HUDEP-2 (cell line): ENCODE results near the gene NUP214.
A peak's percentile ranks its signal among the peaks of the same experiment; 100 is the strongest.
"Not testable (repeated sequence)": the region's sequence is repeated elsewhere in the genome, so short reads cannot be mapped to it uniquely, and the experiment has no call there.

Experiments used
- DNase-seq, 76 experiments: peaks; one replicate each; lab custom pipeline; 2025; ENCODE audit not compliant: unreplicated experiment in 76 of 76; lab: John Stamatoyannopoulos, UW

NUP214 gene

DNA sequence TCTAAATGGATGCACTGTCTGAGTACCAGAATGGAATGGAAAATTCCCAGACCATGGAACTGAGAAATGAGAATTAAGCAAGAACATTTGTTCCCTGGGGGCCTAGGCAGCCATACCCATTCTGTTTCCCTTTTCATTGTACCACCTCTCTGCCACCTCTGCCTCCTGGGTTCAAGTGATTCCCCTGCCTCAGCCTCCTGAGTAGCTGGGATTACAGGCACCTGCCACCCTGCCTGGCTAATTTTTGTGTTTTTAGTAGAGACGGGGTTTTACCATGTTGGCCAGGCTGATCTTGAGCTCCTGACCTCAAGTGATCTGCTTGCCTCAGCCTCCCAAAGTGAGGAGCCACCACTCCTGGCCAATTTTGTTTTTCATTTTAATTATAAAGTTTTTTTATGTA, 33.3 kb downstream of the NUP214 start:
- DNase-seq, result not testable (repeated sequence)

DNA sequence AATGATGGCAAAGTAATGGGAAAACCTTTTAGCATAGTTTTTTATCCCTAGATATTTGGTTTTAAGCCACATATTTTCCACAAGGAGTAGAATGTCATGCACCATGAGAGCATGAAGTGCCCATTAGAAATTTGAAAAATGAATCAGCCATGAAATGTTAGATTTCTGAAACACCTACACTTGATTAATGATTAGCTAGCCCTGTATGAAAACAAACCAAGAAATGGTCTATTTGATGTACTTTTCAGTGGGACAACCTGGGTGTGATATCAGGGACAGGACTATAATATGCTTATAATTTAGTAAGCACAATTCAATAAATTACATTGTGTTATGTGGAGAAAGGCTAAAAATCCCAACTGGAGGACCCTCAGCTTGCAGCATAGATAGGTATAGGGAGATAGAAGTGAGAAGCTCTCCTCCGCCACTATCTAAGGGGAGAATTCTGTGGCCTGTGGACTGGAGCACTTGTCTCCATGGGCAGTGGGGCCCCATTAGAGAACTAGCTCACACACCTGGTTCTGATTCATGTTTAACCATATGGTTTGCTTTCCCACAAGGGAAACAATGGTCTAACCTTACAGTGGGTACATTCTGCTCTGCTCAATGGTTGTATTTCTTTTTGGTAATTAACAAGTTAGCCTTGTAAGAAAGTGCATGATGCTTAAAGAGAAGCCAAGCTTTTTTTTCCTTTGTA, 35.2 kb downstream of the NUP214 start:
- no peak for DNase-seq

DNA sequence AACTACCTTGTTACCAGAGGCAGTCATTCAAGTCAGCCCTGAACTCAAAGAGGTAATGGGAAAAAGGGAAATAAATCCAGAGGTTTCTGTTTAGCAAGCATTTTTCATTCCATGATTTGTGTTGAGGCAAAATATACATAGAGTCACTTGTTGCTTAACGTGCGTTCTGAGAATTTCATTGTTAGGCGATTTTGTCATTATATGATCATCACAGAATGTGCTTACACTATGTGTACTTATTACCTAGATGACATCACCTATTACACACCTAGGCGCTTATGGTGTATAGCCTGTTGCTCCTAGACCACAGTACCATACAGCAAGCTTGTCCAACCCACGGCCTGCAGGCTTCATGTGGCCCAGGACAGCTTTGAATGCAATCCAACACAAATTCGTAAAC, 36.2 kb downstream of the NUP214 start:
- no peak for DNase-seq

DNA sequence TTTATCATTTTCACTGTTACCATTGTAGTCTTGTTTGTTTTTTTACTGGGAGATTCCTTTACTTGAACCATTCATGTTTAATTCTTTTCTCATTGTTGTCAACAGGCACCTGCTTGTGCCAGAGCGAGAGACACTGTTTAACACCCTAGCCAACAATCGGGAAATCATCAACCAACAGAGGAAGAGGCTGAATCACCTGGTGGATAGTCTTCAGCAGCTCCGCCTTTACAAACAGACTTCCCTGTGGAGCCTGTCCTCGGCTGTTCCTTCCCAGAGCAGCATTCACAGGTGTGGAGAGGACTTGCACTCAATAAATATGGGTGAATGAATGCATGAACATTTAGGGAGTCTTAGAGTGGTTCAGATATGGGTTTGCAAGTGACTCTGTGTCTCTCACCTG, 37.5 kb downstream of the NUP214 start:
- no peak for DNase-seq

DNA sequence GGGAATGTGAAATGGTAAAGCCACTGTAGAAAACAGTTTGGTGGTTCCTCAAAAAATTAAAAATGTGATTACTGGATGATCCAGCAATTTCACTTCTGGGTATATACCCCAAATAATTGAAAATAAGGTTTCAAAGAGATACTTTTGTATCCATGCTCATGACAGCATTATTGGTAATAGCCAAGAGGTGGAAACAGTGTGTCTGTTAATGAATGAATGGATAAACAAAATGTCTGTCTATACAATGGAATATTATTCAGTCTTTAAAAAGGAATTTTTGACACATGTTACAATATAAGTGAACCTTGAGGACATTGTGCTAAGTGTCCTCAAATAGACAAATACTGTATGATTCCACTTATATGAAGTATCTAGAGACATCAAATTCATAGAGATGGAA, 40.1 kb downstream of the NUP214 start:
- no peak for DNase-seq

DNA sequence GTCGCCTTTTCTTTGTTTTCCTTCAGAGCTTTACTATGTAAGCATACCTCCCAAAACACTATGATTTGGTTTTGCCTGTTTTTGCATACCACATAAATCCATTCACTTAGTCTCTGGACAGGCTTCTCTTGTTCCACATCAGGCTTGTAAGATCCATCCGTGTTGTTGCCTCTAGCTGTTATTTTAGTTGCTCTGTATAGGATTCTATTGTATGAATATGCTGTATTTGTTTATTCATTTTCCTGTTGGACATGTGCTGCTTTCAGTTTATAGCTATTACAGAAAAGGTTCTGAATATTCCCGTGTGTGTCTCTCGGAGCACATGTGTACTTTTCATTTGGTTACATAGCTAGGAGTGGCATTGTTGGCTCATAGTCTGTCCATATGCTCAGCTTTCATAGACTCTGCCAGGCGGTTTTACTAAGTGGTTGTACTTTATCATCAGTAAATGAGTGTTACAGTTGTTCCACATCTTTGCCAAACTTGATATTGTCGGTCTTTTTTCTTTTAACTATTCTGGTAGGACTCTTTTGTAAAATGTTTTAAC, 41.8 kb downstream of the NUP214 start:
- DNase-seq, result no peak

DNA sequence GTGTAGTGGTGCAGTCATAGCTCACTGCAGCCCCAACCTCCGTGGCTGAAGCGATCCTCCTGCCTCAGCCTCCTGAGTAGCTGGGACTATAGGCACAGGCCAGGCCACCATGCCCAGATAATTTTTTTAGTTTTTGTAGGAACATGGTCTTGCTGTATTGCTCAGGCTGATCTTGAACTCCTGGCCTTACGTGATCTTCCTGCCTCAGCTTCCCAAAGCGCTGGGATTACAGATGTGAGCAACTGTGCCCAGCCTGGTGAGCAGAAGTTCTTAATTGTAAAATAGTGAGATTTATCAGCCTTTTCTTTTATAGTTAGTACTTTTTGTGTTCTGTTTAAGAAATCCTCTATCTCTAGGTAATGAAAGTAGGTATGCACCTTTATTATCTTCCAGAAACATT, 42.5 kb downstream of the NUP214 start:
- DNase-seq, result no peak

DNA sequence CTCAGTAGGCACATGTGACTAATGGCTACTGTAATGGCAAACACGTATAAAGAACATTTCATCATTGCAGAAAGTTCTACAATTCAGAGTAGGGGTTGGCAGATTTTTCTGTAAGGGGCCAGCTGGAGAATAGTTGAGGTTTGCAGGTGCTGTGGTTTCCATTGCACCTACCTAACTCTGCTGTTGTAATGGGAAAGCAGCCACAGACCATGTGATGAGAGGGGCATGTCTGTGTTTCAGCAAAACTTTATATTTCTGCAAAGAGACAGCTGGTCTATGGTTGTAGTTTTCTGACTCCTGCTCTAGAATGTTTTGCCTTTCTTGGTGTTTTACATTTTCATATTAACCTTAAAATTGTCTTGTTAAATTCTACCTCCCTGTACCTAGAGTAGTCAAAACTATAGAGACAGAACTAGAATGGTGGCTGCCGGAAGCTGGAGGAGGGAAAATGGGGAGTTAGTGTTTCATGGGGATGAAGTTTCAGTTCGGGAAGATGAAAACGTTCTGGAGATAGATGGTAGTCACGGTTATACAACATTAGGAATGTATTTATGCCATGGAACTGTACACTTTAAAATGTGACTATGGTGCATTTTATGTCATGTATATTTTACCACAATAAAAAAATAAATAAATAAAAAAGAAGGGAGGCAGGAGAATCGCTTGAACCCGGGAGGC, 44.3 kb downstream of the NUP214 start:
- DNase-seq, result no peak

DNA sequence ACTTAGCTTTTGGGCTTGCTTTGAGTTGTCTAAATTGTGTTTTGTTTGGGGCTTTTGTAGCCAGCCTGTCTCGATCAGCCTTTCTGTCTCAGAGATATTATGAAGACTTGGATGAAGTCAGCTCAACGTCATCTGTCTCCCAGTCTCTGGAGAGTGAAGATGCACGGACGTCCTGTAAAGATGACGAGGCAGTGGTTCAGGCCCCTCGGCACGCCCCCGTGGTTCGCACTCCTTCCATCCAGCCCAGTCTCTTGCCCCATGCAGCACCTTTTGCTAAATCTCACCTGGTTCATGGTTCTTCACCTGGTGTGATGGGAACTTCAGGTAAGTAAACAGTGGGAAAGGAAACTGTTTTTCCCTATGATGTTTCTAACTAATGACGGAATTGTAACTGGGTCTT, 48.6 kb downstream of the NUP214 start:
- no peak for DNase-seq

DNA sequence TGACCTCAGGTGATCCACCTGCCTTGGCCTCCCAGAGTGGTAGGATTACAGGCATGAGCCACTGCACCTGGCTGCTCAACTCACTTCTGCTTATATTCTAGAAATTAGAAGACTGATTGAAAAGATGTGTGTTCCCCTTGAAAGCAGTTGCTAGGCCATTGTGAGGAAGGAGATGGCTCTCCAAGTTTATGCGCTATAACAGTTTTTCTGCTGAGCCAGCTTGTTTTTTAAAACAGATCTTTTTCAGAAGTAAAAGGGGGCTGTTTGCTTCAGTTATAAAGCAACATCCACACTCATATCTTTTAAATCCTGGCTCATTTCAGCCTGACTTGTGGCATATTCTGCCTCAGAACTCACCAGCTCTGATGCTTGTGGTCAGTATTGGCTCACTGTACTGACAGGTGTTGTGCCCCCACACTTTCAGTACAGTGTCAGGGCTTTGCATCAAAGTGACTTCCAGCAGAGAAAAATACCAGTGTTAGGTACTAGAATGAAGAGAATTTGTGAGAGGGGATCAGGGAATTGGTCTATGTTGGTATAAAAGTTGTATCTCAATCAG, 49.4 kb downstream of the NUP214 start:
- no peak for DNase-seq

DNA sequence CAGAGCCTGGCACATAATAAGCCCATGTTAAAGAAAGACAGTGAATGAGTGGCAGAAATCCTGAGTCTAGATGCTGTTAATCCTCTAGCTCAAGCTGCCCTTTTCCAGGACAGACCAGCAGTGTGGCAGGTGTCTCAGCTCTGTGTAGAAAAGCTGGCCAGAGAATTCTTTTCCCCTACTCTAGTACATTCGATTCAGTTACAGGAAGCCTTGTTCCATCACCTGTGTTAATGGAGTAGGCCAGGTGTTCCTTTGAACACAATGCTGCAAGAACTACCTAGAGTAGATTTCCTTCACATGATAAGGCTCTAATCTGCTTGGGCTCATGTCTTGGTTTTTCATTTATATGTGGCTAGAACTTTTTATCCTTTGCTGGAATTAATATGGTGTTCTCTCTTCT, 52.5 kb downstream of the NUP214 start:
- no peak for DNase-seq

DNA sequence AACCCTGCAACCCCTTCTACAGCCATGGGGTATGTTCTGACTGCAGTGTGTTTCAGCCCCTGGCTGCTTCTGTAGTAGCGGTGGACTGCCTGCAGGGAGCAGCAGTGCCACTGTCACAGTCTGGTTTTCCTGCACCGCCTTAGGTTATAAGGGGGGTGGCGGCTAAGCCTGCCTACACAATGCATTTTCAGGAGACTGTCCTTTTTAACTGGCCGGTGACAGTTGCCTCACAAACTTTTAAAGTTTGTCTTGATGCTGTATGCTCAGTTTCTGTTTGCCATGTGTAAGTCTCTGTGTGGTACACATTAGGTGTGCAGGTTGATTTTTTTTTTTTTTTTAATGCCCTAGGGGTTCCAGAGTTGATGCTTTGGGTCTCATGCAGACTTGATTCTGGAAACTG, 53.0 kb downstream of the NUP214 start:
- DNase-seq, result peak in 70 of 76 experiments; percentile 7 to 80 (median 58)

DNA sequence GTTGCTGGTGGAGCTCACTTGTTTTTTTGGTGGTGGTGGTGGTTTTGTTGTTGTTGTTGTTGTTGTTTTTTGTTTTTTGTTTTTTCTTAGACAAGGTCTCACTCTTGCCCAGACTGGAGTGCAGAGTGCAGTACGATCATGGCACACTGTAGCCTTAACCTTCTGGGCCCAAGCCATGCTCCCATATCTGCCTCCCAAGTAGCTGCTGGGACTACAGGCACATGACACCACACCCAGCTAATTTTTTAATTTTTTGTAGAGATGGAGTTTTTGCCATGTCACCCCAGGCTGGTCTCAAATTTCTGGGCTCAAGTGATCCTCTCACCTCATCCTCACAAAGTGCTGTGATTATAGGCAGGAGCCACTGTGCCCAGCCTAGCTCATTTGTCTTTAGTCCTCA, 53.5 kb downstream of the NUP214 start:
- peak in 1 of 76 experiments; percentile 1 for DNase-seq

DNA sequence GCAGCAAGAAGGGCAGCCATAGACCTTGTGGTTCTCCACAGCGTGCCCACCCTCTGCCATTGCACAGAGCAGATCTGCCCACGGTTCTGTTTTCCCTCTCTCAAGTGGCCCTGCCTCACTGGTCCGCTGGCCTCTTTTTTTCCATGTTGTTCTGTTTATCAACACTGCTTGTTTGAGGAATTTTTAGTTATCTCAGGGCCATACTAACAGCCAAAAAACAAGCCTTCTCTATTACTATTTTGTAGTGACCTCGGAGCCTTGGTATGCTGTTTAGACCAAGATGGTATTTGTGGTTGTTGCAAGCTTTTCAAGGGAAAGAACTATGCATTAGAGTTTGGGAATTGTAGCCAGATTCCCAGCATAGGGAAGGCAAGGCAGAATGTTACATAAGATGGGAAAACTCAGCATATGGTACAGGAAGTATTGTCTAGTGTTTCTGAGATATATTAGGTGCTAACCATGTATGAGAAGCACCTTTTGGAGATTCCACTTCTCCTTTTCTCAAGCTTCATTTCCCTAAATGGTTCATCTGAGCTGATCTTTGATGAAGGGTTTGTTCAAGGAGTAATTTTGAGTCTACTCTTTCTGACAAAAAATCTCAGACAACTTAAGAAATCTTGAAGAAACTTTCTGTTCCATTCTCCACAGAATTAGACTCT, 54.3 kb downstream of the NUP214 start:
- DNase-seq, result no peak

DNA sequence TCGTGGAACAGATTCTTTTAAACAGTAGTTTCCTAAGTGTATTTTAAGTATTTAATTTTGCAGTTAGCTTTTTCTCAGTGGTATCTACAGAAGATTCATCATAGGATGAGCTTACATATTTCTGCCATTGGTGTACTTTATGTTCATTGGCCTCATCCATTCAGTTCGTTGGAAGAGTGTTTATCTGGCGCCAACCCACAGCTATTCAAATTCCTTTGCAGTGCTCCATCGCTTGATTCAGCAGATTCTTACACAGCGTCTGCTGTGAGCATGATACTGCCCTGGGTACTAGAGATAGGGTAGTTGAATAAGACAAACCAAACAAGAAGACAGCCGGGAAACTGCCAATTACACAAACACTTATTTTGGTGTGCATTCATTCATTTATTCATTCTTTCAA, 55.1 kb downstream of the NUP214 start:
- peak in 72 of 76 experiments; percentile 4 to 91 (median 66) for DNase-seq

DNA sequence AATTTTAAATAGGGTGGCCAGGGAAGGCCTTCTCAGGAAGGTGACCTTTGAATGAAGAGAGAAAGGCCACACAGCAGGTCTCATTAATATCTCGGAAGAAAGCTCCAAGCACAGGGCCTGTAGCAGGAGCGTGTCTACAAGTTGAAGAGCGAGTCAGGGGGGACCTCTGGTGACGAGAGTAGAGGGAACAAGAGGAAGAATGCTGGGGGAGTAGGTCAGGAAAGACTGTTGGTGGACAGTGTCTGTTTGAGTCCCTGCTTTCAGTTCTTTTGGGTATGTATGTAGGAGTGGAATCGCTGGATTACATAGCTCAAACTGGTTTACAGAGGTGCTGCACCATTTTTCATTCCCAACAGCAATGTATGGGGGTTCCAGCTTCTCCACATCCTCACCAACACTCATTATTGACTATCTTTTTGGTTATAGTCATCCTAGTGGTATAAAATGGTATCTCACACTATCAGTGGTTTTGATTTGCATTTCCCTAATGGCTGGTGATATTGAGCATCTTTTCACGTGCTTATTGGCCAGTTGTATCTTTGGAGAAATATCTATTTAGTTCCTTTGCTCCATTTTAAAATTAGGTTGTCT, 55.8 kb downstream of the NUP214 start:
- peak in 5 of 76 experiments; percentile 3 to 7 (median 6) for DNase-seq

DNA sequence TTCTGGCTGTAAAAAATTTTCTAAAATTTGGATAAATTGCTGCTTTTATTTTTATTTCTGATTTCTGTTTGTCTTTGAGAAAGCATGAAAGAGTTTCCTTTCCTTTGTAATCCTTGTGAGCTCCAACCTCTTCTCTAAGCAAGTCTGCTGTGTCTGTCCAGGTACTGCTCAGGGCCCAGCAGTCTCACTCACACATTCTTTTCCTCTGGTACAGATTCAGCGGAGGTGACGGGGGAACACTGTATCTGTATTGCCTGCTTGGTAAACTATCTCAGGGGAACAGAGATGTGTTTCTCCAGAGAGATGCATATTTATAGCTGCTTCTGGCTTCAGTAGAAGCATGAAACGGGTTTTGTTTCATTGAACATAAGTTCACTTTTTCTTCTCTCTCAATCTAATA, 60.5 kb downstream of the NUP214 start:
- no peak for DNase-seq

DNA sequence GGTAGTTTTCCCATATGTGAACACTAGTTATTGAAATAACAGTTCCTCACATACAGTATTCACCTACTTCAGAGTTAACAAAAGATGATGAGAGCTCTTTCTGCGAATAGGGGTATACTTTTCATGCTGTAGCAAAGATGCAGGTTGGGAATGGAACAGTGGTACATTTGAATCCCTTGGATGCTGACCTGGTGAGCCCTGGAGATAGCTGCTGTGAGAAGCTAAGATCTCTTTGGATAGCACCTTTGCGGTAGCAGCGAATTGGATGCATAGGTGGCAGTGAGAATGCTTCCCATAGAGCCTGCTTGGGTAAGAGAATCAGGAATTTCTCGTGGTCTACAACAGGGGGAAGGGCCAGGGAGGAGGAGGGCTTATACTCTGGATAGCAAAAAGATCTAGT, 61.2 kb downstream of the NUP214 start:
- no peak for DNase-seq

DNA sequence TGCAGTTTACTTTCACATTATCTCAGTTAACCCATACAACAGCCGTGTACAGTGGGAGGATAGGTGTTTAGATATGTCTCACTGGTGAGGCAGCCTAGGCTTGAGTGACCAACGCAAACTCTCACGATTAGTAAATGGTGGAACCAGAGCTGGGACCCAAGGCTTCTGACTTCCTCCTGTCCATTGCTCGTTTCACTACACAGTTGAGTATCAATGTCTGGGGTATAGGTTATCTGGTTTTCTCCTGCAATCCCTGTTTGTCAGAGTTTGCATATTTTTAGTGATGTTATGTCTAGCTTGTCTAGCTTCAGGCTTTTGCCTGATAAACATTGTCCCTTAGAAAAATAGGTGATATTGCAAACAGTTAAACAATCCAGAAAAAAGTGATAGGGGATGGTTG, 62.6 kb downstream of the NUP214 start:
- no peak for DNase-seq

DNA sequence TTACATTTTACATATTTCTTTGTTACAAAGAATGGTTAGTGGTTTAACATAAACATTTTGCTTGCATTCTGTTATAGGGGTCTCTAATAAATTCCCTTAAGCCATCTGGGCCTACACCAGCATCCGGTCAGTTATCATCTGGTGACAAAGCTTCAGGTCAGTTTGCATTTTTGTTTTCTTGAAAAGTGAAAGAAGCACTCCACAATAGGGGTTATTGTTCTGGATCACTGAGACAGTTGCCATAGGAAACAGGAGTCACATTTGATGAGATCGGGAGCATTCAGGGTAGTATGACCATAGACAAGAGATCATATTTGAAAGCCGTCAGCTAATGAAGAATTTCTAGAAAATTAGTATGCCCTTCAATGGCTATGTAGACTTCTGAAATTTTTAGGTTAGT, 63.6 kb downstream of the NUP214 start:
- DNase-seq, result no peak

DNA sequence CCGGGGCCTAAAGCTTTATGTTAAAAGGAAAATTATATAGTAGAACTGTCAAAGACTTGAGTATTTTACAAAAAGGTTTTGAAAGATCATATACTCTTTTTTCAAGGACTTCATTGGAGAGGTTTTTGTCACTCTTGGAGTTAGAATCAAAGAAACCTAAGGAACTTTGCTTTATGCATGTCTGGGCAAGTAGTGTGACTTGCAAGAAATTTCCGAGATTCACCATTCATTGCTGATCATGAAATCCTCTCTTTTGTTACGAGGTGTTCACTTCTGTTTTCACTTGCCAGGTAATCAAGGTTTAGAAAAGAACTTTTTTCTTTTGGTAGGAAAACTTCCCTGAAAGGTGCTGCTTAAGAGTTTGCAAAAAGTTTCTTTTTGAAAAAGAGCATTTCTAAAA, 64.8 kb downstream of the NUP214 start:
- DNase-seq, result no peak
